Measurements from ENCODE around the gene GPRIN1. TPM values are rescaled to one million over a fixed set of nuclear protein-coding genes. Genes with fewer than 3 reads are reported as not detected.

Gene GPRIN1
- total and polyA plus RNA-seq, 9 donors = 0.08 to 0.50 (median 0.20) TPM

- TF ChIP-seq EP300 (IDR thresholded peaks at IDR 0.05) (no peak), POLR2A (IDR thresholded peaks at IDR 0.05) (no peak), CTCF (IDR thresholded peaks at IDR 0.05) (no peak)
- no peak overlapping the region for H3K4me3 ChIP-seq
- intact Hi-C loops (cut with DNase I) = no loop called here
- DNase-seq = no peak
- no peak overlapping the region for H3K27ac ChIP-seq
- no peaks in the 10 kb centered on the region for H3K9me3 ChIP-seq
- WGBS, 3 donors = 17 to 21% (median 17%) methylated on average over 19 of the region's 19 CpGs
- H3K36me3 ChIP-seq = no peaks in the 10 kb centered on the region
- no peaks in the 10 kb centered on the region for H3K27me3 ChIP-seq
- peaks cover 4% of the 10 kb centered on the region for H3K4me1 ChIP-seq (ENCODE audit: insufficient read depth)
Observed at GRCh38 chr5:176618783-176619182, 8.8 kb upstream of the GPRIN1 start.

- no peak overlapping the region for H3K4me3 ChIP-seq
- intact Hi-C loops (cut with DNase I) = no loop called here
- no peaks in the 10 kb centered on the region for H3K36me3 ChIP-seq
- no peak for TF ChIP-seq EP300 (IDR thresholded peaks at IDR 0.05)
- no peak for TF ChIP-seq CTCF (IDR thresholded peaks at IDR 0.05)
- peaks cover 4% of the 10 kb centered on the region for H3K4me1 ChIP-seq (ENCODE audit: insufficient read depth)
- no peaks in the 10 kb centered on the region for H3K27me3 ChIP-seq
- H3K9me3 ChIP-seq = no peaks in the 10 kb centered on the region
- DNase-seq = no peak
- 49 to 55% (median 49%) methylated on average over 7 of the region's 7 CpGs for WGBS, 3 donors
- no peak overlapping the region for H3K27ac ChIP-seq
Observed at GRCh38 chr5:176616511-176616910, 6.6 kb upstream of the GPRIN1 start.

- H3K4me1 ChIP-seq (ENCODE audit: insufficient read depth) = peaks cover 4% of the 10 kb centered on the region
- TF ChIP-seq EP300 (IDR thresholded peaks at IDR 0.05) = no peak
- no peak for TF ChIP-seq CTCF (IDR thresholded peaks at IDR 0.05)
- TF ChIP-seq POLR2A (IDR thresholded peaks at IDR 0.05) = no peak
- no peaks in the 10 kb centered on the region for H3K9me3 ChIP-seq
- H3K36me3 ChIP-seq = no peaks in the 10 kb centered on the region
- 32 to 45% (median 41%) methylated on average over 8 of the region's 8 CpGs for WGBS, 3 donors
- no peak overlapping the region for H3K27ac ChIP-seq
- H3K27me3 ChIP-seq = peaks cover 2% of the 10 kb centered on the region
- intact Hi-C loops (cut with DNase I) = no loop called here
- no peak overlapping the region for H3K4me3 ChIP-seq
- DNase-seq = no peak
Observed at GRCh38 chr5:176614805-176615478, 5.0 kb upstream of the GPRIN1 start.

GRCh38 chr5:176612855-176613254 lies 2.9 kb upstream of the GPRIN1 start:
- no peaks in the 10 kb centered on the region for H3K36me3 ChIP-seq
- H3K27me3 ChIP-seq = peaks cover 2% of the 10 kb centered on the region
- H3K4me3 ChIP-seq = no peak overlapping the region
- peaks cover 4% of the 10 kb centered on the region for H3K4me1 ChIP-seq (ENCODE audit: insufficient read depth)
- TF ChIP-seq CTCF (IDR thresholded peaks at IDR 0.05) = no peak
- TF ChIP-seq POLR2A (IDR thresholded peaks at IDR 0.05) = no peak
- TF ChIP-seq EP300 (IDR thresholded peaks at IDR 0.05) = no peak
- DNase-seq = no peak
- no peaks in the 10 kb centered on the region for H3K9me3 ChIP-seq
- 57 to 63% (median 59%) methylated on average over 2 of the region's 2 CpGs for WGBS, 3 donors
- no peak overlapping the region for H3K27ac ChIP-seq
- intact Hi-C loops (cut with DNase I) = no loop called here
